Lower lobe of right lung (tissue), 2 donors: Measurements from ENCODE around the gene SDK1. TPM values are rescaled to one million over a fixed set of nuclear protein-coding genes. Genes with fewer than 3 reads are reported as not detected.
A peak's percentile ranks its signal among the peaks of the same experiment; 100 is the strongest.

Experiments used
- ATAC-seq, 2 donors: fragments of 200-7000 bp; cut with Tn5 transposase; one replicate each; pipeline ENCODE4 v1.9.1; 2020 to 2022; ENCODE audit warnings: mild to moderate bottlenecking in 2 of 2, moderate library complexity in 2 of 2
- DNase-seq: peaks from one replicate; pipeline ENCODE4 v3.0.0-alpha.2; 2020
- H3K27ac ChIP-seq: fragments of 200-600 bp; one replicate; pipeline ENCODE4 v1.8.0; 2022
- H3K27me3 ChIP-seq: fragments of 200-600 bp; one replicate; pipeline ENCODE4 v1.8.0; 2022; ENCODE audit warnings: low read depth
- H3K36me3 ChIP-seq: fragments of 200-600 bp; one replicate; pipeline ENCODE4 v1.8.0; 2022; ENCODE audit warnings: mild to moderate bottlenecking
- H3K4me1 ChIP-seq: fragments of 200-600 bp; one replicate; pipeline ENCODE4 v1.8.0; 2022
- H3K4me3 ChIP-seq: fragments of 200-600 bp; one replicate; pipeline ENCODE4 v1.8.0; 2022; ENCODE audit warnings: mild to moderate bottlenecking
- H3K9me3 ChIP-seq: fragments of 200-600 bp; one replicate; pipeline ENCODE4 v1.8.0; 2022
- intact Hi-C: fragments of 100-400 bp; cut with DNase I; formaldehyde crosslinking; loops from one replicate; pipeline ENCODE4 v1.11.0; 2022
- total RNA-seq: library from RNA; stranded (reverse); fragmentation: NEBNext Ultra II Directional; extraction: Animal tissue kit (Norgen Biotek cat#: 25700); gene quantifications from one replicate; pipeline ENCODE4 v1.2.1, GENCODE V29; 2021
- TF ChIP-seq, protein P1 (sequence below): fragments of 200-600 bp; IDR thresholded peaks from one replicate; pipeline ENCODE4 v1.8.0; 2022; ENCODE audit warnings: antibody characterized with exemption, mild to moderate bottlenecking
- donor health status: DM: no; HTN: yes; CAD: no; lungs with severe emphysema.

SDK1 gene
- total RNA-seq, 1 donor from 2014 or later: 10.0 TPM

DNA sequence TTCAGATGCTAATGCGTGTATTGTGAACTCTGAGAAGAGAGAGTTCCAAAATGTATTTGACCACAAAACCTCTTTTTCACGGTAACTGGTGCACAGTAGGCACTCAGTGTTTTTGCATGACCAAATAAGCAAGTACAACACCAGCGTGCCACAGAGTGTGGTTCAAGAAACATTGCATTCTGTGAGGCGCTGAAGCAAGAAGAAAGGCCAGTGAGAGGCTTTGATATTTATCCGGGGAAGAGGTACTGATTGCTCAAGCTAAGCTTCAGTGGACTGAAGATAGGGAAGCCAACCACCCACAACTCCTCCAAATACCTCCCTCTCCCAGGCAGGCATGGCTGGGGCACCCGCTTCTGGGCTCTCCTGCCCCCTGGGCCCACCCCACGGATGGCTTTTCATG, 611.2 kb downstream of the SDK1 start:
- no peak for DNase-seq
- Histone ChIP-seq H3K4me1 (peaks cover 11% of the 10 kb centered on the region), H3K4me3 (no peak overlapping the region), H3K27me3 (no peaks in the 10 kb centered on the region), H3K9me3 (no peaks in the 10 kb centered on the region), H3K36me3 (no peaks in the 10 kb centered on the region), H3K27ac (no peak overlapping the region)
- intact Hi-C loops: no loop called here
- ATAC-seq: no peak
- TF ChIP-seq, protein P1, sequence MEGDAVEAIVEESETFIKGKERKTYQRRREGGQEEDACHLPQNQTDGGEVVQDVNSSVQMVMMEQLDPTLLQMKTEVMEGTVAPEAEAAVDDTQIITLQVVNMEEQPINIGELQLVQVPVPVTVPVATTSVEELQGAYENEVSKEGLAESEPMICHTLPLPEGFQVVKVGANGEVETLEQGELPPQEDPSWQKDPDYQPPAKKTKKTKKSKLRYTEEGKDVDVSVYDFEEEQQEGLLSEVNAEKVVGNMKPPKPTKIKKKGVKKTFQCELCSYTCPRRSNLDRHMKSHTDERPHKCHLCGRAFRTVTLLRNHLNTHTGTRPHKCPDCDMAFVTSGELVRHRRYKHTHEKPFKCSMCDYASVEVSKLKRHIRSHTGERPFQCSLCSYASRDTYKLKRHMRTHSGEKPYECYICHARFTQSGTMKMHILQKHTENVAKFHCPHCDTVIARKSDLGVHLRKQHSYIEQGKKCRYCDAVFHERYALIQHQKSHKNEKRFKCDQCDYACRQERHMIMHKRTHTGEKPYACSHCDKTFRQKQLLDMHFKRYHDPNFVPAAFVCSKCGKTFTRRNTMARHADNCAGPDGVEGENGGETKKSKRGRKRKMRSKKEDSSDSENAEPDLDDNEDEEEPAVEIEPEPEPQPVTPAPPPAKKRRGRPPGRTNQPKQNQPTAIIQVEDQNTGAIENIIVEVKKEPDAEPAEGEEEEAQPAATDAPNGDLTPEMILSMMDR: no peak

DNA sequence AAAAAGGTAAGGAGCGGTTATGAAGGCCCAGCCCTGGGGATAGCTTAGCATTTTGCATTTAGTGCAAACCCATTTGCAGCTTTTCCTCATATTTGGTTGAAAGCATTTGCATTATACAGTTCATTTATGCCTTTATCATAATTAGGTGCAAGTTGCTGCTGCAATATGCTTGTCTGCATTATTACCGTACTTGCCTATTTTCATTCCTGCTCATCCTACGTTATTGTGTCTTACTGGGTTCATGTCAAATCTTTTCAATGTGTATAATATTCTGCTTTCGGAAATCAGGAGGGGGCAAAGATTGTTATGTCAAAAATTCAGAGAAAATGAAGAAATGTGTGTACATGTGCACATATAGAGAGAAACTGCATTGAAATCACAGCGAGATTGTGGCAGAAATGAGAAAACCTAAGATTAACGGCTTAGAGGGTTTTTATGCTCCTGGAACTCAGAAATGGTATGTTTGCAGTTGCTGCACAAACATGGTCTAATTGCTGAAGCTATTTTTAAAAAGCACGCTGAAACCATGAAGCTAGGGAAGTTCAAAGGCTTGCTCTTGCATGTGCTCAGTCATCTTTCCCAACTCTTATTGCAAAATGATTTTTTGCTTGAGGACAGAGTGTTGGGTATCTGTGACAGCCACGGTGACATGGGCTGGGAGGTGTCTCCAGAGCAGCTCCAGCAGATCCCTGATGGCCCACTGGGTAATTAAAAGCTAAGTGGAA, 613.2 kb downstream of the SDK1 start:
- ATAC-seq (peak; percentile 60 to 68), DNase-seq (no peak)
- TF ChIP-seq, protein P1: no peak
- H3K36me3 ChIP-seq: no peaks in the 10 kb centered on the region
- H3K4me3 ChIP-seq: no peak overlapping the region
- no peak overlapping the region for H3K27ac ChIP-seq
- no peaks in the 10 kb centered on the region for H3K27me3 ChIP-seq
- H3K4me1 ChIP-seq: peaks cover 11% of the 10 kb centered on the region
- intact Hi-C loops: no loop called here
- no peaks in the 10 kb centered on the region for H3K9me3 ChIP-seq

DNA sequence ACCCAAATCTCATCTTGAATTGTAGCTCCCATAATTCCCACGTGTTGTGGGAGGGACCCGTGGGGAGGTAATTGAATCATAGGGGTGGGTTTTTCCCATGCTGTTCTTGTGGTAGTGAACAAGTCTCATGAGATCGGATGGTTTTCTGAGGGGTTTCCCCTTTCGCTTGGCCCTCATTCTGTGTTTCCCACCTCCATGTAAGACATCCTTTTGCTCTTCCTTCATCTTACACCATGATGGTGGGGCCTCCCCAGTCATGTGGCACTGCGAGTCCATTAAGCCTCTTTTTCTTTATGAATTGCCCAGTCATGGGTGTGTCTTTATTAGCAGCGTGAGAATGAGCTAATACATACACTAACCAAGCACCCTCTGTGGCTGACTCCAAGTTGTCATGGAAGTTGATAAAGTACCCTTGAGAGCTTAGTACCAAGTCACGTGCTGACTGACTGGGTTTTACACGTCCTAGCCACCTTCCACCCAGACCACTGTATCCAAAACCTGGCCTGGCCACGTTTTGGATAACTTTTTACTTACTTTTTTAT, 614.4 kb downstream of the SDK1 start:
- DNase-seq: no peak
- no peak overlapping the region for H3K4me3 ChIP-seq
- peak overlapping the region; percentile 64 for H3K27ac ChIP-seq
- TF ChIP-seq, protein P1: no peak
- no peaks in the 10 kb centered on the region for H3K9me3 ChIP-seq
- no peaks in the 10 kb centered on the region for H3K36me3 ChIP-seq
- peaks cover 11% of the 10 kb centered on the region for H3K4me1 ChIP-seq
- no peaks in the 10 kb centered on the region for H3K27me3 ChIP-seq
- ATAC-seq: no peak
- intact Hi-C loops: no loop called here

DNA sequence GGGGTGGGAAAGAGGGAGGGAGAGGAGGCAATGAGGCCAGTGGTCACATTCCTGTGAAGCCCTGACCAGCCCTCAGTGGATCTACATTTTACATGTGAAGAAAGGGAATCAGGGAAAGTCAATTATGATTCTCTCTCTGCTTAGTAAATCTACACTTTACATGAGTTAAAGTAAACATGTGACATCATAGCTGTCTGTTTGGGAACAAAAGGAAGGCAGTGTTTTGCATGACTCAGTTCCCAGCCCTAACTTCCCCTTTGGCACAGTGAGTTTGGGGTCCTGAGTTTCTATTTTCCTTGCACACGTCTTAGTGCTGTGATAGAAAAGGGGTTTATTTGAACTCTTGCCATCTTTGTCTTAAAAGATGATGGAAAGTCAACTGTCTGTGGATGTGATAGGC, 615.1 kb downstream of the SDK1 start:
- Histone ChIP-seq H3K4me1 (peaks cover 11% of the 10 kb centered on the region), H3K9me3 (no peaks in the 10 kb centered on the region), H3K36me3 (no peaks in the 10 kb centered on the region), H3K4me3 (no peak overlapping the region), H3K27me3 (no peaks in the 10 kb centered on the region), H3K27ac (no peak overlapping the region)
- intact Hi-C loops: no loop called here
- TF ChIP-seq, protein P1: no peak
- no peak for ATAC-seq
- DNase-seq: no peak

DNA sequence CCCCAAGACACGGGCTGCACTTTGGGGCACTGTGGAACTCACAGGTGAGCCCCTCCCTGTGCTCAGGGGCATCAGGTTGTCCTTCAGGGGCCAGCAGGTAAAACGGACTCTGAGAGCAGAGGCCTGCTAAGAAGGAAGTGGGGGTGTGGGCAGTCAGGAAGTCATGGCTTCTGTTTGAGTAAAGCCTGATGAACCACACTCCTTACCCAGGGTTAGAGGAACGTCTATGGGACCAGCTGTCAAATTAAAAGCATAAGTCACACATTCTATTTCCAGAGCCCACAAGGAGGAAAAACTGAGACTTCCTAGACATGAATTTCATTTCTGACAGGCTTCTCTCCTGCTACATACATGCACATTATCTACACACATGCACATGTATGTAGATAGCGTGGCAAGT, 616.4 kb downstream of the SDK1 start:
- peaks cover 16% of the 10 kb centered on the region for H3K4me1 ChIP-seq
- TF ChIP-seq, protein P1: no peak
- no peak for ATAC-seq
- H3K27ac ChIP-seq: no peak overlapping the region
- intact Hi-C loops: no loop called here
- H3K9me3 ChIP-seq: no peaks in the 10 kb centered on the region
- H3K4me3 ChIP-seq: no peak overlapping the region
- no peaks in the 10 kb centered on the region for H3K36me3 ChIP-seq
- DNase-seq: no peak
- H3K27me3 ChIP-seq: no peaks in the 10 kb centered on the region
